ENCODE measurements around the gene SFXN3.

DNA sequence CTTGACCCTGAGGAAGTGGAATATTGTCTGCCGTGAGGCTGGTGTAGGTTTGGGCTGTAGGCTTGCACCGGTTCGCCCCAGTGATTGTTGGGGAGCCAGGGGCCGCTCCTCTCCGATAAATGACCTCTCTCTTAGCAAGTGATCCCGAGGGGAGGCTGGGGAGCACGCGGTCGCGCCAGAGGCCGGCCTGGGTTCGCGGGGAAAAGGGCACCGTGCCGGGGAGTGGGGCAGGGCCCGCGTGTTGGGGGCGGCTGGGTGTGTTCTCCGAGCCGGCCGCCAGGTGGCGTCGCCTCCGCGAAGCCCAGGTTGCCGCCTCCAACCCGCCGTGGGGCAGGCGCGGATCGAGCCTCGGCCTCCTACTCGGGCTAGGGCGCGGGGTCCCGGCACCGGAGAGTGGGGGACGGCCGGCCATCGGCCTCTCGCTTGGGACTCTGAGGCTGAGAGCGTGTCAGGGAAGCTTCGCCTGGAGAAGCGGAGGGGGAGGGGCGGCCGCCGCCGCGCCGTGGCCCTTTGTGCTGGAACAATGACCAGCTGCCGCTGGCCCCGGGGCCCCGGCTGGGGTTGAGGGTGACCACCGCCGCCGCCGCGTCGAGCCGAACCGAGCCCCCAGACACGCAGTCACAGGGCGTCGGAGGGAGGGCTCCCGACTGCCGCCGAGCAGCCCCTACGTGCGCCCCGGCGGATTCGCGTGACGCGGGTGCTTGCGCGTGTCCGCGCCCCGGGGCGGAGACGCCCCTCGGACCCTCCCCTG is 31.9 kb upstream of the SFXN3 start:
- TF ChIP-seq, protein P1, sequence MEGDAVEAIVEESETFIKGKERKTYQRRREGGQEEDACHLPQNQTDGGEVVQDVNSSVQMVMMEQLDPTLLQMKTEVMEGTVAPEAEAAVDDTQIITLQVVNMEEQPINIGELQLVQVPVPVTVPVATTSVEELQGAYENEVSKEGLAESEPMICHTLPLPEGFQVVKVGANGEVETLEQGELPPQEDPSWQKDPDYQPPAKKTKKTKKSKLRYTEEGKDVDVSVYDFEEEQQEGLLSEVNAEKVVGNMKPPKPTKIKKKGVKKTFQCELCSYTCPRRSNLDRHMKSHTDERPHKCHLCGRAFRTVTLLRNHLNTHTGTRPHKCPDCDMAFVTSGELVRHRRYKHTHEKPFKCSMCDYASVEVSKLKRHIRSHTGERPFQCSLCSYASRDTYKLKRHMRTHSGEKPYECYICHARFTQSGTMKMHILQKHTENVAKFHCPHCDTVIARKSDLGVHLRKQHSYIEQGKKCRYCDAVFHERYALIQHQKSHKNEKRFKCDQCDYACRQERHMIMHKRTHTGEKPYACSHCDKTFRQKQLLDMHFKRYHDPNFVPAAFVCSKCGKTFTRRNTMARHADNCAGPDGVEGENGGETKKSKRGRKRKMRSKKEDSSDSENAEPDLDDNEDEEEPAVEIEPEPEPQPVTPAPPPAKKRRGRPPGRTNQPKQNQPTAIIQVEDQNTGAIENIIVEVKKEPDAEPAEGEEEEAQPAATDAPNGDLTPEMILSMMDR (IDR thresholded peaks at IDR 0.05; ENCODE audit: borderline replicate concordance, extremely low read depth, low read length, poor library complexity, severe bottlenecking), result peak; percentile 79
- no peak for TF ChIP-seq EZH2 (IDR thresholded peaks at IDR 0.05; ENCODE audit: borderline replicate concordance, low read depth, low read length, severe bottlenecking)

All from DND-41 (cell line).